Stimulated activated CD4-positive, alpha-beta T cell treated with anti-CD3 and anti-CD28 coated beads, Interleukin-2, amount 100 ng/mL, for 4 hours (primary cell): ENCODE data around the gene THRB.

Experiments used
- DNase-seq: peaks from one replicate; pipeline ENCODE4 v3.0.0-alpha.2; 2020; ENCODE audit warnings: low read depth

THRB gene

DNA sequence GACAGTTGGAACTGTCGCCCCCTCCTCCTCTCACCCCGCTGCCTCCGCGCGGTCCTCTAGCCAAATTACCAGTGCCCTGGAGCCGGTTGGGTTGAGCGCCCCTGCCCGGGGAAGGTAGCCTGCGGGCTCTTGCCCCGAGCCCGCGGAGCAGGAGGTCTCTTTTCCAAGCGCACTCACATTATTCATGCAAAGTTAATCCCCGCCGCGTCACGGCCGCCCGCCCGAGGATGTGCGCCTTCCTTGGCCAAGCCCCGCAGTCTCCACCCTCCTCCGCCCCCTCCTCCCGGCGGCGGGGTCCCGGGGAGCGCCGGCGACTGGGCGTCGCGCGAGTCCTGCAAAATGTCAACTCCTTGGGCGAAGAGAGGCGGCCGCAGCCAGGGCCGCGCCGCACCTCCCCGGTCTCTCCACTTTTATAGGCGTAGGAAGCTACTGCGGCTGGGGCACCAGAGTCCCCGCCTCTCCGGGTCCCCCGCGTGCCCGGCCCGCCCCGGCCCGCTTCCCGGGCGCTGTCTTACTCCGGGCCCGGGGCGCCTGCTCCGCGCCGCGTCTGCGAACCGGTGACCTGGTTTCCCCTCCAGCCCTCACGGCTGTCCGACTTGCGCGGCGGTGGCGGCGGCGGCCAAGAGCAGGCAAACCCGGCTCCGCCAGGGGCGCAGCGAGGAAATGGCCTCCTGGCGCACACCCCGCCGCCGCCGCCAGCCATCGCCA lies at the start of gene THRB:
Gene THRB, minus strand, starts transcription at position 233 of the 708 bp plus-strand sequence.
- no peak for DNase-seq

DNA sequence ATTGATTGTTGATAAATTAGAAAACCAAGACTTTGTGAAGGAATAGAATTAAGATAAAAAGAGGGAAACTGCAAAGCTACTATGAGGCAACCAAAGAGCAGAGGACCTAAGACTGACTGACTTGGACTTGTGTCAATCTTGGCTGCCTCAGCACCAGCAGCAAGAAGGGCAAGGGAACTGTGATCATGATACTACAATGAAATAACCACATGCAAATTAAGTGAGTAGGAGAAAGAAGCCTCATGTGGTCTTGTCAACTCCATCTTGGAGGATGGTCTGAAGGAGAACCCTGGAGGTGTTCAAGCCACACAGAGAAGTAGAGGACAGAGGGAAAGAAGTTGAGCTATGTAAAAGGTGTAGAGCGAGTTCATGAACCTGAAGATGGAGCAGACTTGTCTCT lies 47.3 kb upstream of the THRB start:
- no peak for DNase-seq

DNA sequence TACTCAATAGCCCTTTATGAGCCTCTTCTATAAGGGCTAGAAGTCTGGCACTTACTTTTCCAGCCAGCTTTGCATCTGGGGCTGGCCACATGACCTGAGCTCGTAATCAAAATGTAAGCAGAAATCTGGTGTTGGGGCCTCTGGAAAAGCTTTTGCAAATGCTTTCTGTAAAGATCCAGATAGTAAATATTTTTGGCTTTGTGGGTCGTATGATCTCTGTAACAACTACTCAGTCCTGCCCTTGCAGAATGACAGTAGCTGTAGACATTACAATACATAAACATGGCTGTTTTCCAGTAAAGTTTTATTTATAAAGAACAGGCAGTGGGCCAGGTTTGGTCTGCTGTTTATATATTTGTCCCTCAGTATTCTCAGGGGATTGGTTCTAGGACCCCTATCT lies 46.2 kb upstream of the THRB start:
- no peak for DNase-seq

DNA sequence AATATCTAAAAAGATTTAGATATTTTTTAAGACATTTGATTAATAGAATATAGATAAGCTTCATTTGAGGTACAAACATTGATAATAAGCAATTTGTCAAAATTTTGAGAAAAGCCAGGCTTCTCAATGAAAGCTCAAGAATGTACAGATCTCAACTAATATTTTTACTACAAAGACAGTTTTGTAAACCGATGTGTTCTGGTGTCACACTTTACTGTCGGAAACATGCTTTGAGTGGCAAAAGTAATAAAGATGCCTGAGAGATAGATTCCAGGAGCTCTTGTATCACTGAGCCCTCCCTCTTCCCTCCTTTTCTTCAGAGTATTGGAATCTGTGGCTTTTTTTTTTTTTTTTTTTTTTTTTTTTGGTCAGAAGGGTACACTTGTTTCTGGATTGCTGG lies 45.0 kb upstream of the THRB start:
- no peak for DNase-seq

DNA sequence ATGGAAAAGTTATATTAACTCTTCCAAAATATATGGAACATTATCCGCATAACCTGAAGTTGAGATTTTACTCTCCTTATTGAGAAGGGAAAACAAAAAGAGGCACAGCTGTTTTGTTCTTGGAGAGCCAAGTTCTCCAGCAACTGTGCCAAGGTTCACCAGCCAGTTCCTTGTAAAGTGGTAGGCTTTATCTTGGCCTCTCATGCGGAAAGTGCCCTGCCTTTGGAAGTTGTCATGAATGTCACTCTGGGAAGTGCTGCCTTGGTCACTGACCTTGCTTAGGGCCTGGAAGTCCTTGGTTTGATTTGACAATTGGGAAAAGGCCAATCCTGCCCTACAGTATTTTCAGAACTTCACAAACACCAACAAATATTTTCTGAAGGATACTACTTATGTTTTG lies 44.2 kb upstream of the THRB start:
- DNase-seq: no peak

DNA sequence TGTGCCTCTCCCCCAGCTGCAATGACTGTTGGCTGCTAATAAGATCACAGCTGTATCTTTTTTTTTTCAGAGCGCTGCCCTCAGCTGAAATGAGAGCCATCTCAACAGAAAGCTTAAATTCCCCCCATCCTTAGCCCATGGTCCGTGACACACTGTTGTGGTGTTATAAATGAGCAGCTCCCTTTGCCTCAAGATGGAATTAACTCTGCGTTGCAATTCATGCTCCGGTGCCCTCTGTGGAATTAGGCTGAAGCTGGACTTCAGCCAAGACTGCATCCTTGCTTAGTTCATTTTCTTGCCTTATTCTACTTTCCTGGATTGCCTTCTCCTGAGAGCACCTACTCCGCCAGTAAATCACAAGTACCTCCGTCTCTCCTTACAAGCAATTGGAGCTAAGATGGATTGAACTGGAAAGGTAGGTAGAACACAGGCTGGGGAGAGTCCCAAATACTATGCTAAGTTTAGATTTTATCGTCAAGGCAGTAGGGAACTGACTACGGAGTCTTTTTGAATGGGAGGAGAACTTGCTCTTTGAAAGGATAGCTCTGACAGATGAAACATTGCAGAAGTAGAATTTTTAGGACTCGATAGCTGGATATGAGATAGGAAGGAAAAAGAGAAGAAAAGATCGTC lies 39.0 kb upstream of the THRB start:
- DNase-seq: no peak

DNA sequence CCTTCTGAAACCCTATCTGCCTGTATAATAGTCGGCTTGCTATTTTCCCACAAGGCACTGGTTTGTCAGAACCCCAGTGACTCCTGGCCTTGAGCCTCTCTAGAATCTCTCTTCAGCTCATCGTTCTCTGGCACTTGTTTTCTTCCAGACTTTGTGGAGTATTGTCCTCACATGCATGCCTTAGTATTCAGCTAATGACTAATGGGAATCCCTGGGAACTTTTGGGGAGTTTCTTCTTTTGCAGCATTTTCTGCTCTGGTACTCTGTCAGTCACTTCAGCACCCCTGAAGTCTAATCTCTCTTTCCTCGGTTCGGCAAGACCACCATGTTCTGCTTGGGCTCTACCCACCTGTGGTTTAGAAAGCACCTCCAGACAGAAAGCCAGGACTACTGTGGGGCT lies 35.8 kb upstream of the THRB start:
- DNase-seq: no peak

DNA sequence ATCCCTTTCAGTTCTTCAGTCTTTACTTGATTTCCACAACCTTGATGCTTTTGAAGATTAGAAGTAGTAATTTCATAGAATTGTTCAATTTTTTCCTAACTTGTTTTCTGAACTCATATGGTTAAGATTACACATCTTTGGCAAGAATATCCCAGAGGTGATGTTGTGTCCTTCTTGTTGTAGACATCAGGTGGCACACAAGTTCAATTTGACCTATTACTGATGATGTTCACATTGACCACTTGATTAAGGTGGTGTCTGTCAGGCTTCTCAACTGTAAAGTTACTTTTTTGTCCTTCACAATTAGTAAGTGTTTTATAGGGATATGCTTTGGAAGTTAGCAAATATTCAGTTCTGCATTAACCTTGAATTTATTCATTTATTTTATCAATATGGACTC lies 34.6 kb upstream of the THRB start:
- no peak for DNase-seq

DNA sequence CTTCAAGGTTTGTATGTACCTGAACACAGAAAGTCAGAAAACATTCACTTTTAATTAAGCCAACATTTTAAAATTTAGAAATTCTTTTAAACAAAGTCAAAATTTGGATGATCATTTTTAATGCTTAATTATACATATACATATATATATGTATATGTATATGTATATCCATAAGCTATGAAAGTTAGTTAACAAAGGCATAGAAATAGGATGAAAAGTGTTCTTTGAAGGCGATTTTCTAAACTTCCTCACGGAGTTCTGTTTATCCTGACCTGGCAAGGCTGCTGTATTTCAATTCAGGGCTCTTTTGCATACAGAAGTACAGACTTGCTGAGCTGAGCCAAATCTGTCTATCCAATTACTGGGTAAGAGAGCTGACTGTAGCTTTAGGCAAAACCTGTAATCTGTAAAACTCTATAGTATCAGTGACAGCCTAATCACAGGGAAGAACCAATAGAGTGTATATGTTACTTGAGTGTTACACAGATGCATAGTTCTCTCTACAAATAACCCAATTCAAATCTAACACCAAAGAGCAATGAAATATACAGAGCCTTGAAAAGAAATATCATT lies 32.1 kb upstream of the THRB start:
- DNase-seq: no peak

DNA sequence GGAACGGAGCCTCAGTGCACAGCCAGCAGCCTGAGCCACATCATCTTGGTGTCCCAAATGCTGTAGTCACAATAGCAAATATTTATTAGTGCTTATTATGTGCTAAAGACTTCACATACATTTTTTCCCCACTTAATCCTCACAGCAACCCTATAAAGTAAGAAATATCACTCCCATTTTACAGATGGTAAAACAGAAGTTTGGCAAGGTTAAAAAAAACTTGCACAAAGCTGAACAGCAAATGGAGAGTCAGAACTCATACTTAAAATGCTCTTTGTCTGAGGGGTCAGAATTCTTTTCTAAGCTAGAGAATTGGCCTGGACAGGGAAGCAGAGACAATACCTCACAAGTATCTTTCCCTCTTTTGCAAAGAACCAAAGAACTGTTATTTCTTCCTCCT lies 30.9 kb upstream of the THRB start:
- DNase-seq: no peak

DNA sequence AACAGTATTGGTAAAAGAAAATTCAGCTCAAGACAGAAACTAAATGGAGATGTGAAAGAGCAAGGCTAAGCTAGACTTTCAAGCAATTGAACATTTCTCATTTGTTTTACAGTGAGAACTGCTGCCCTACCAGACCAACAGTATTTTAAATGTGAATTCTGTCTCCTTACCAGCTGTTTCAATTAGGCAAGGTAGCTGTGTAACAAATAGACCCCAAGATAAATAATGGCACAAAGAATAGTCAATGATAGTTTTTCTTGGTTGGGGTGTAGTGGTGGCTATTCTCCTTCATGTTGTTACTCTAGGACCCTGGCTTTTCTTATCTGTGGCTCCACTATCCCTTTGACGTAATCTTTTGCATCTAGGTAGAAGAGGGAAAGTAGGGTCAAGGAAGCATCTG lies 30.4 kb upstream of the THRB start:
- DNase-seq: no peak

DNA sequence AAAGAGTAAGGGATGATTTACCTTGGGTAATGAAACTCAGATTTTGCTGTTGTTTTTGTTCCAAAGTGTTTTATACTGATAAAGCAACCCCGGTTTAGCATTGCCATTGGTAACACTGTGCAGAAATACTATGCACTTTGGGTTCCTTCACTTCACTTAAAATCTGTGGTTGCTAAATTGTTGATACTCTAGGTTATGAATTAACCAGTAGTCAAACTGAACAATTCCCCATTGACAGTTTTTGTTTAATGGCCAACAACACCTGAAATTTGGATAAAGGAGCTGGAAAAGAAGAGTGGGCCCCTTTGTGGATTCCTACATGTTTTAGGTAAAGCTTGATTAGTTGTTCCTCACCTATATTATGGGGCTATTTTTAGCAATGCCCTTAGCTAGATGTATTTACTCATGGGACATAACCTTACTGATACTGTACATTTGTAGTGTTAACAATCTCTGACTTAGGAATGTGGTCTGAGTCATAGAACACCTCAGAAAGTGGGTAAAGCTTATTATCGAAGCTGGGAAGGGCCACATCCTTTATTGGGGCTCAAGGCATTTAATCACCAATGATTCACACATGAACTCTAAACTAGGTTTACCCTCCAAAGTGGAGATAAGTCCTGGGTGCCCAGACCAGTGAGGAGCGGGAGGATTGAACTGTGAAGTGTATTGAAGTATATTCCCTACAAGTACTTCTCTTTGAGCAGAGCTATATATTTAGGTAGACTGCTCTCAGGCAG lies 29.5 kb upstream of the THRB start:
- DNase-seq: no peak

DNA sequence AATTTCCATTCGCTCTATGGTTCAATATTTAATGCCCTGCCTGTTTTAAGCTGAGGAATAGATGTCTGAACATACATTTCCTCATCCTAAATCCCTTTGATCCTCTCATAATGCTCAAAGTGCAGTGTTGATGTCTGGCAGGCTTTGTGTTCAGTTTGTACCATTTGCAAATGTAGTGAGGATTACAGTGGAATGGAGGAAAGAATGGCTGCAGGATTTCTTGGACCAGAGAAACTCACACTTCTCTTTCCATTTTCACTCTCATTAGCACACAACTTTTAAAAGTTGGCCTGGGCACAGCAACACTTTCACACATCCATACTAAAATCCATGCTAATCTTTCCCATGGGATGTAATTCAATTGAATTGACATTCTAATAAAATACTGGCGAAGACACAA lies 28.6 kb upstream of the THRB start:
- DNase-seq: no peak

DNA sequence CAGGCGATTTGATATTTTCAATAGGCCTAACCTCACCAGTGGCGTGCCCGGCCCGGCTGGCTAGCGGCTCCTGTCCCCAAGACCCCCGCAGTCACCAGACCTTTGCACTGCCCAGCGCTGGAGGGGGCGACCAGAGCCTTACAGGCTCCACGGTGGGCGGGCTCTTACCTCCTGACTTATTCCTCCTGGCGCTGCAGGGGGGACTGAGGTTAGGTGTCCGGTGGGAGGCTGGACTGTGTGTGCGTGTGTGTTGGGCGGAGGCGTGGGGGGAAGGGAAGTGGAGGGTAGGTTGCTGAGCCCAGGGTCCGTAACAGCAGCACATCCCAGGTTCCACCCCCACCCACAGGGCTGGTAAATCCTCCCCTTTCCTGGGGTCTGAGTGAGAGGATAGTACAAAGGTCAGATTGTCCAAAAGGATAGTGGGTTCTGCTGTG lies 27.5 kb upstream of the THRB start:
- no peak for DNase-seq

DNA sequence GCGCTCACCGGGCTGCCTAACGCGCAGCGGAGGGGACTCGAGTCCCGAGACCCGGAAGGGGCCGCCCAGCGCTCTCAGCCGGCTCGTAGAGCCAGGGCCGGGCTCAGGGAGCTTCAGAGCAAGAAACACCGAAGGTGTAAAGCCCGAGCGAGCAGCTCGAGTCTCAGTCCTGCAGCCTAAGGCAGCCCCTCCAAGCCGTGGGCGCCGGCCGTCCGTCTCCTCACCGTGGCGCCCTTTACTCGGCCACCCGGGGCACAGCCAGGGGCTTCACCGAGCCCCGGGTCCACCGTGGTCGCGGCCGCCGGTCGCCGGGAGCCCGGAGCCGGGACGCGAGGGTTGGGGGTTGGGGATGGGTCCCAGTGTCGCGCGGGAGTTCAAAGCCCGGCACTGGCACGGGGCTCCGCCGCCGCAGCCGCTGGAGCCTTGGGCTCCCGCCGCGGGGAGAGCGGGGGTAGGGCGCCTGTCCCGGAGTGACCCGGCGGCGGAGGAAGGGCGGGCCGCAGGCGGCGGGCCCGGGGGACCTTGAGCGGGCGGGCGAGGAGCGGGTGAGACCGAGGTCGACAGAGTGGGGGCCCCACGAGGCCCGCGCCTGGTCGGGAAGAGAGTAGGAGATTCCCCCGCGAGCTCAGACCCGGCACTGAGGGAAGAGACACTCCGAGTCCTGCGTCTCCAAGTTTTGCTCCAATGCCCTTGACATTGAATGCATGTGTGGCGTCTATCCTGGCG lies 26.9 kb upstream of the THRB start:
- no peak for DNase-seq

DNA sequence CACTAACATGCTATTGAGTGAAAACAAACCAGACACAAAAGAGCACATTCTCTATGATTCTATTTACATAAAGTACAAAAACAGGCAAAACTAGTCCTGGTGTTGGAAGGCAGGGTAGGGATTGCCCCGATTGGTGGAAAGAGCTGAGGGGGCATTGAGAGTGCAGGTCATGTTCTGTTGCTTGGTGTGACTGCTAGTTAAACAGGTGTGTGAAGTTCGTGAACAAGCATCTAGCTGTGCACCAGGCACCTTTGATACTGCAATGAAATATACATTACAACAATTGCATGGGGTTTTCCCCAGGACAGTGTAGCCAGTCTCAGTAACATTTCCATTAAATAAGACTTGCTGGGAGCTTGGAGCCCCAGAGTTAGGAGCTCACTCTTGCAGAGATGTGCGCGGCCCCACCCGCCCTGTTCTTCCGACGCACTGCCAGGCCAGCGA lies 26.3 kb upstream of the THRB start:
- no peak for DNase-seq

DNA sequence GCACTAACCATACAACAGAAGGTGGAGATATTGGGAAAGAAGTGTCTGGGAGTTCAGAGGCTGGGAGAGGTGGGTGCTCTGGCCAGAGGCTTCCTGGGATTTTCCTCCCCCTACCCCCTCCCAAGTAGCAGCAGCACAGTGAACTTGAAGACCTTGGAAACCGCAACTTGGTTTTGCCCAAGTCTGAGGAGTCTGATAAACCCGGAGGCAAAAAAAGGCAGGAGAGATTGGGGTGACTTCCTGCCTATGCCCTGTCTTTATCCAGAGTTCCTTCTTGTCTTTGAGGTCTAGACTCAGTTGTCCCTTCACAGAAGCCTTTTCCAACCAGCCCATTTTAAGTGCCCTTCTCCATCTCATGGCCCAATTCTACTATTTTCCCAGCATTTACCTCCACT lies 25.4 kb upstream of the THRB start:
- DNase-seq: no peak

DNA sequence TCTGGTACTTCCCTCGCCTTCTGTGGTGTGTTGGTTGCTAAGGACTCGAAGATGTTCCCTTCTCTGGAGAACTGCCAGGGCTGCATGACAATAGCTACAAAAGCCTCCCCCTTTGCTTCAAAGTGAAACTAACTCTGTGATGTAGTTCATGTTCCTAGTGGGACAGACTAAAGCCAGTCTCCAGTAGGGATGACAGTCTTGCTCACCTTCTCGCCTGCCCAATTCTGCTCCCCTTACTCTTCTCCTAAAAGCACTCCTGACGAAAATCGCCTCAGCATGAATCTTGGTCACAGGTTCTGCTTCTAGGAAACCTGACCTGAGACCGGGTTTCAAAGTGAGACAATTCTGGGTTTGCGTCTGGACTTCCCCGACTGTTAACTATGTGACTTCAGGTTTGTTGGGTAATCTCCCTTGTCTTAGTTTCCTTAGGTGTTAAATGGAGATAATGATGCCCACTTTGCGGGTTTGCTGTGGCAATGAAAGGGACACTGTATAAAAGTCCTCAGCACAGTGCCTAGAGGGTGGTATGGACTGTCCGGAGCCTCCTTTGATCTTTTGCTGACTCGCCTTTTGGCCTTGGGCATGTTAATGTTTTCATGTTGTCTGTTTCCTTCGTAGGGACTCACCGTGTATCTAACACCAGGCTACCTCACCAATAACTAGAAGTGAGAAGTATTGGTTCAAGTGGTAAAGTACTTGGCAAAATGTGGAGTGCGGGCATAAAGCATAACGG lies 24.9 kb upstream of the THRB start:
- no peak for DNase-seq

DNA sequence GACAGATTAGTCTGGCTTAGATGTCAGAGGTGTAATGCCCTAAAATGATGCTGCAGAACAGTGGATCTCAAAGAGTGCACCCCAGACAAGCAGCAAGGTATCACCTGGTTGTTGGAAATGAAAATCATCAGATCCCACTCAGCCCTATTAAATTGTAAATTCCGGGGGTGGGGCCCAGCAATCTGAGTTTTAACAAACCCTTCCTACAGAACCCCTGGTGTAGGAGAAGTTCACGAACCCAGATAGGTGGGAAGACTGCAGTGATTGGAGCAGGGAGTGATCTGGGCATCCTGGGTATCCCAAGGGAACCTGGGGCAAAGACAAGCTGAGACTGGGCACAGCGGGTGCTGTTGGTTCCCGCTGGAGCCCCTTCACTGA lies 24.3 kb upstream of the THRB start:
- DNase-seq: no peak

DNA sequence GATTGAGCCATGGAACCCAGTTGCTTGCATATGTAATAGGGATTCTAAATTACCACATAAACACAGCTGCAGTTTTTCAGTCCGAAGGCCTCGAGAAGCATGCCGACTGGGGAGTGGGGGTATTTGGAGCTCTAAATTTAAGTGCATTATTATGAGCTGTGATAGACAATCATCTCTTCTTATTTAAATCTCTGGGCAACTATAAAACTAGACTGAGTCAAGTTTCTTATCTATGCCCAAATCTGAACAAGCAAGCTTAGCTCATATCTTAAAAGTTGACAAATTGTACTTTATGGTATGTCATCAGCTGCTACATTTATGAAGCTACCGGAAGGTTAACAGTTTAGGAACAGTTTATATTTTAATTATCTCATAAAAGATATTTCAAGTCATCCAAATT lies 19.5 kb upstream of the THRB start:
- DNase-seq: no peak

DNA sequence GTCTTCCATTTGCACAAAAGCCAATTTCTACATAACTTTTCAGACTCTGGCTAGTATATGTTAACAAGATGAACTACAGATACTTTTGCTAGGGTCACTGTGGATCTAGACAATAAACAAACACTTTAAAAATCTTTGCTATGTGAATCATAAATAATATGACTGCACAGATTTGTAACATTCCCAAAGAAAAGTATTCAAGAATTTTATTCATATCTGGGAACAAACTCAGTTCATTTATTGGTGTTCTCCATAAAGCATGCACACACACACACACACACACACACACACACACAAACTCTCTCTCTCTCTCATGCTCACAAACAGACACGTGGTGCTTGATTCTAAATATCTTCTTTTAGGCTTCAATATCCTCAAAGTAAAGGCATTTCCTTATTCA lies 18.8 kb upstream of the THRB start:
- DNase-seq: no peak
